ENCODE results near the gene UTP14C.

- TF ChIP-seq CTCF (IDR thresholded peaks at IDR 0.05) (no peak), POLR2A (IDR thresholded peaks at IDR 0.05) (no peak)
Measured at GRCh38 chr13:52053460-52053859, 29.0 kb downstream of the UTP14C start.

All from gastroesophageal sphincter (tissue), 3 donors.